ENCODE data around the gene ADIPOR2. TPM values are rescaled to one million over a fixed set of nuclear protein-coding genes. Genes with fewer than 3 reads are reported as not detected.

Gene ADIPOR2
- total and polyA plus RNA-seq, 2 donors (not counting 1 experiment from before 2014, with no cell fraction given), result 9.2 to 35.9 TPM

DNA sequence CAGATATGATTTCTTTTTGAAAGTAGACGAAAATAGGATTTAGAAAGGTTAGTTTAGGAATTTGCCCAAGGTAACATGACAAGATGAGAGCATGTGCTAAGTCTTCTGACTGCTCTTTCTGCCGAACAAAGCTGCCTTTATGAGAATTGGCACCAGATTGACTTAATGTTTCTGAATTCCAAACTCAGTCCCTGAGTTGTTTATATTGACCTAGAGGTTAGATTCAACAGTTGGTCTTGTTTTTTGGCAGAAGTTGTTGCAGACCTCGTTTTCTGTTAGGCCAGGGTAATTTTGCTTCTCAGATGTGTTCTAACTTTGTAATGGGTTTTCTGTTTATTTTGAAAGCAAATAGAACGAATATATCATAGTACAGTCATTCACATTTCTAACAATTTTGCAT, 68.0 kb downstream of the ADIPOR2 start:
- H3K36me3 ChIP-seq (replicated peaks in 1 of 2; ENCODE audit: control extremely low read depth in 1 of 2, control insufficient read depth in 1 of 2, extremely low read depth in 1 of 2, insufficient read depth in 2 of 2, low read length in 1 of 2), result peaks cover 0 to 26% of the 10 kb centered on the region in 2 experiments
- no peak for DNase-seq
- no peak for ATAC-seq (ENCODE audit: low read depth)
- H3K79me2 ChIP-seq (ENCODE audit: control insufficient read depth, insufficient read depth, low read length), result peaks cover 36% of the 10 kb centered on the region
- H3K27me3 ChIP-seq (replicated peaks in 1 of 4; ENCODE audit: control extremely low read depth in 1 of 4, control insufficient read depth in 3 of 4, insufficient read depth in 4 of 4, low read length in 3 of 4), result no peaks in the 10 kb centered on the region
- H3K9me3 ChIP-seq (ENCODE audit: control extremely low read depth in 1 of 3, control insufficient read depth in 2 of 3, insufficient read depth in 1 of 3, low read length in 2 of 3), result no peaks in the 10 kb centered on the region
- no peaks in the 10 kb centered on the region for H3K9me3 Mint-ChIP-seq (ENCODE audit: insufficient read depth)
- ChIA-PET POLR2A (no interaction called here), CTCF (no interaction called here)
- H3K4me1 Mint-ChIP-seq, result no peaks in the 10 kb centered on the region
- intact Hi-C loops (cut with micrococcal nuclease), result no loop called here
- H4K20me1 ChIP-seq (ENCODE audit: control insufficient read depth, insufficient read depth, low read length, poor library complexity, severe bottlenecking), result no peaks in the 10 kb centered on the region
- TF ChIP-seq, protein P1, sequence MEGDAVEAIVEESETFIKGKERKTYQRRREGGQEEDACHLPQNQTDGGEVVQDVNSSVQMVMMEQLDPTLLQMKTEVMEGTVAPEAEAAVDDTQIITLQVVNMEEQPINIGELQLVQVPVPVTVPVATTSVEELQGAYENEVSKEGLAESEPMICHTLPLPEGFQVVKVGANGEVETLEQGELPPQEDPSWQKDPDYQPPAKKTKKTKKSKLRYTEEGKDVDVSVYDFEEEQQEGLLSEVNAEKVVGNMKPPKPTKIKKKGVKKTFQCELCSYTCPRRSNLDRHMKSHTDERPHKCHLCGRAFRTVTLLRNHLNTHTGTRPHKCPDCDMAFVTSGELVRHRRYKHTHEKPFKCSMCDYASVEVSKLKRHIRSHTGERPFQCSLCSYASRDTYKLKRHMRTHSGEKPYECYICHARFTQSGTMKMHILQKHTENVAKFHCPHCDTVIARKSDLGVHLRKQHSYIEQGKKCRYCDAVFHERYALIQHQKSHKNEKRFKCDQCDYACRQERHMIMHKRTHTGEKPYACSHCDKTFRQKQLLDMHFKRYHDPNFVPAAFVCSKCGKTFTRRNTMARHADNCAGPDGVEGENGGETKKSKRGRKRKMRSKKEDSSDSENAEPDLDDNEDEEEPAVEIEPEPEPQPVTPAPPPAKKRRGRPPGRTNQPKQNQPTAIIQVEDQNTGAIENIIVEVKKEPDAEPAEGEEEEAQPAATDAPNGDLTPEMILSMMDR (IDR thresholded peaks at IDR 0.05), result no peak
- no peak overlapping the region for H3K27ac Mint-ChIP-seq
- H3K27ac ChIP-seq (ENCODE audit: low read length in 2 of 2), result no peak overlapping the region
- H3K4me3 ChIP-seq (ENCODE audit: control extremely low read depth in 1 of 5, extremely low read depth in 1 of 5, insufficient read depth in 1 of 5, low read depth in 2 of 5, low read length in 4 of 5), result no peak overlapping the region
- H3K9ac ChIP-seq (ENCODE audit: low read length), result no peak overlapping the region
- no peak overlapping the region for H3K4me3 Mint-ChIP-seq
- no peak overlapping the region for H3K4me2 ChIP-seq (replicated peaks; ENCODE audit: low read depth, low read length, poor library complexity, severe bottlenecking)
- WGBS (ENCODE audit: insufficient coverage), result 100% methylated on average over 2 of the region's 4 CpGs
- H2AFZ ChIP-seq (ENCODE audit: insufficient read depth, low read depth, low read length, poor library complexity, severe bottlenecking), result no peak overlapping the region
- no peaks in the 10 kb centered on the region for H3K27me3 Mint-ChIP-seq
- H3K4me1 ChIP-seq (ENCODE audit: control insufficient read depth in 2 of 2, insufficient read depth in 2 of 2, low read length in 2 of 2), result no peaks in the 10 kb centered on the region

DNA sequence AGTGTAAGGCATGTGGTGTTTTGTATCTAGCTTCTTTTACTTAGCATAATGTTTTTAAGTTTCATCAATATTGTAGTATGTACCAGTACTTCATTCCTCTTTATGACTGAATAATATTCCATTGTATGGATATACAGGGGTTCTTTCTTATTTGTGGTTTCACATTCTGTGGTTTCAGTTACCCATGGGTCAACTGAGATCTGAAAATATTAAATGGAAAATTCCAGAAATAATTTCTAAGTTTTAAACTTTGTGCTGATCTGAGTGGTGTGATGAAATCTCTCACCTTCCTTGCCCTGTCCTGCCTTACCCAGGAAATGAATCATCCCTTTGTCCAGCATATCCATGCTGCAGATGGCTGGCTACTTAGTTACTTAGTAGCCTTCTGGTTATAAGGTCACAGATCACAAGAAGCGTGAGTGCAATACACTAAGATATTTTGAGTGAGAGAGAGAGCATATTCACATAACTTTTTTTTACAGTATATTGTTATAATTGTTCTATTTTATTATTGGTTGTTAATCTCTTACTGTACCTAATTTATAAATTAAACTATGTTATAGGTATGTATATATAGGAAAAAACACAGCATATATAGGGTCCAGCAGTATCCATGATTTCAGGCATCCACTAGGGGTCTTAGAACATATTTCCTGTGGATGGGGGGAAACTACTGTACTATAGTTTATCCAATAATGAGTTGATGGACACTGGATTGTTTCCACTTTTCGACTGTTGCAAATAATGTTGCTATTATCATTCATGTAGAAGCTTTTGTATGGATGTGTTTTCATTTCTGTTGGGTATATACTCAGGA, 69.9 kb downstream of the ADIPOR2 start:
- H3K4me1 ChIP-seq (ENCODE audit: control insufficient read depth in 2 of 2, insufficient read depth in 2 of 2, low read length in 2 of 2), result no peaks in the 10 kb centered on the region
- no peak overlapping the region for H3K4me2 ChIP-seq (replicated peaks; ENCODE audit: low read depth, low read length, poor library complexity, severe bottlenecking)
- H3K4me1 Mint-ChIP-seq, result no peaks in the 10 kb centered on the region
- H3K79me2 ChIP-seq (ENCODE audit: control insufficient read depth, insufficient read depth, low read length), result peaks cover 42% of the 10 kb centered on the region
- ATAC-seq (ENCODE audit: low read depth) (no peak), DNase-seq (no peak)
- POLR2A ChIA-PET, result no interaction called here
- H3K4me3 Mint-ChIP-seq, result no peak overlapping the region
- H2AFZ ChIP-seq (ENCODE audit: insufficient read depth, low read depth, low read length, poor library complexity, severe bottlenecking), result no peak overlapping the region
- H3K4me3 ChIP-seq (ENCODE audit: control extremely low read depth in 1 of 5, extremely low read depth in 1 of 5, insufficient read depth in 1 of 5, low read depth in 2 of 5, low read length in 4 of 5), result no peak overlapping the region
- WGBS (ENCODE audit: insufficient coverage), result no CpG with 5 or more reads among the region's 2 CpGs
- no peaks in the 10 kb centered on the region for H3K27me3 ChIP-seq (replicated peaks in 1 of 4; ENCODE audit: control extremely low read depth in 1 of 4, control insufficient read depth in 3 of 4, insufficient read depth in 4 of 4, low read length in 3 of 4)
- H3K27ac ChIP-seq (ENCODE audit: low read length in 2 of 2), result no peak overlapping the region
- H4K20me1 ChIP-seq (ENCODE audit: control insufficient read depth, insufficient read depth, low read length, poor library complexity, severe bottlenecking), result no peaks in the 10 kb centered on the region
- no peak overlapping the region for H3K27ac Mint-ChIP-seq
- no peak overlapping the region for H3K9ac ChIP-seq (ENCODE audit: low read length)
- CTCF ChIA-PET, result no interaction called here
- no peaks in the 10 kb centered on the region for H3K9me3 Mint-ChIP-seq (ENCODE audit: insufficient read depth)
- no peaks in the 10 kb centered on the region for H3K27me3 Mint-ChIP-seq
- intact Hi-C loops (cut with micrococcal nuclease), result no loop called here
- H3K9me3 ChIP-seq (ENCODE audit: control extremely low read depth in 1 of 3, control insufficient read depth in 2 of 3, insufficient read depth in 1 of 3, low read length in 2 of 3), result no peaks in the 10 kb centered on the region
- TF ChIP-seq, protein P1 (IDR thresholded peaks at IDR 0.05), result no peak
- no peak for TF ChIP-seq EZH2 (IDR thresholded peaks at IDR 0.05; ENCODE audit: borderline replicate concordance, insufficient read depth, low read depth, low read length, poor library complexity, severe bottlenecking)
- H3K36me3 ChIP-seq (replicated peaks in 1 of 2; ENCODE audit: control extremely low read depth in 1 of 2, control insufficient read depth in 1 of 2, extremely low read depth in 1 of 2, insufficient read depth in 2 of 2, low read length in 1 of 2), result peaks cover 0 to 16% of the 10 kb centered on the region in 2 experiments

Data from B cell (primary cell).